PC-3 (cell line): ENCODE data around the gene PDCD2. TPM values are rescaled to one million over a fixed set of nuclear protein-coding genes. Genes with fewer than 3 reads are reported as not detected.

Experiments used
- ATAC-seq: fragments of 200-7000 bp; cut with Tn5 transposase; 2 replicates; pipeline ENCODE4 v1.9.1; 2020; ENCODE audit warnings: mild to moderate bottlenecking, moderate library complexity
- BruUV-seq: library from RNA; stranded (reverse); fragments of 400-500 nt; replicated peaks from 2 replicates; lab custom pipeline; 2021; lab: Mats Ljungman, UMichigan
- CTCF ChIA-PET: fragments of 300-600 bp; sonication (Branson Sonifier 250); formaldehyde crosslinking; loops from one replicate; lab custom pipeline; 2022; ENCODE audit warnings: antibody characterized with exemption; lab: Charles Lee
- POLR2A ChIA-PET: fragments of 300-600 bp; sonication (Branson Sonifier 250); formaldehyde crosslinking; loops from one replicate; lab custom pipeline; 2022; ENCODE audit warnings: antibody characterized with exemption; ENCODE audit not compliant: unreplicated experiment; lab: Charles Lee
- DNase-seq: peaks from one replicate; pipeline ENCODE4 v3.0.0-alpha.2; 2015
- H2AFZ ChIP-seq: fragments of 300-600 bp; sonication (generic); 2 replicates; pipeline ENCODE4 v1.6.0; 2016; ENCODE audit warnings: antibody characterized with exemption, low read length
- H3F3A ChIP-seq: fragments of 300-600 bp; sonication (generic); one replicate; pipeline ENCODE4 v1.6.0; 2017; ENCODE audit warnings: antibody characterized with exemption, low read length, control low read depth, mild to moderate bottlenecking; ENCODE audit not compliant: unreplicated experiment
- H3K27ac ChIP-seq: fragments of 300-600 bp; sonication (generic); 2 replicates; pipeline ENCODE4 v1.5.1; 2016; ENCODE audit warnings: mild to moderate bottlenecking, low read length
- H3K27me3 ChIP-seq: fragments of 300-600 bp; sonication (generic); 2 replicates; pipeline ENCODE4 v1.6.1; 2016; ENCODE audit warnings: low read length, mixed read lengths
- H3K36me3 ChIP-seq: fragments of 300-600 bp; sonication (generic); 2 replicates; pipeline ENCODE4 v1.6.1; 2016; ENCODE audit warnings: low read depth, mixed run types, low read length, mixed read lengths
- H3K4me1 ChIP-seq: fragments of 300-600 bp; sonication (generic); 2 replicates; pipeline ENCODE4 v1.5.1; 2016; ENCODE audit warnings: low read length; ENCODE audit not compliant: insufficient read depth
- H3K4me2 ChIP-seq: fragments of 300-600 bp; sonication (generic); 2 replicates; pipeline ENCODE4 v1.6.0; 2016; ENCODE audit warnings: low read length
- H3K4me3 ChIP-seq: fragments of 300-600 bp; sonication (generic); 2 replicates; pipeline ENCODE4 v1.5.1; 2016; ENCODE audit warnings: mild to moderate bottlenecking, low read length, mixed read lengths
- H3K79me2 ChIP-seq: fragments of 300-600 bp; sonication (generic); 2 replicates; pipeline ENCODE4 v1.6.1; 2017; ENCODE audit warnings: low read length, mixed read lengths
- H3K9ac ChIP-seq: fragments of 300-600 bp; sonication (generic); 2 replicates; pipeline ENCODE4 v1.6.0; 2016; ENCODE audit warnings: mild to moderate bottlenecking, low read length
- H3K9me2 ChIP-seq: fragments of 300-600 bp; sonication (generic); replicated peaks from 2 replicates; pipeline ENCODE4 v1.6.1; 2016; ENCODE audit warnings: mixed run types, low read length, mixed read lengths
- H3K9me3 ChIP-seq: fragments of 300-600 bp; sonication (generic); 2 replicates; pipeline ENCODE4 v1.6.1; 2016; ENCODE audit warnings: low read length, mixed read lengths
- H4K20me1 ChIP-seq: fragments of 300-600 bp; sonication (generic); 2 replicates; pipeline ENCODE4 v1.6.1; 2016; ENCODE audit warnings: low read length, mixed read lengths
- CTCF ChIP-seq: fragments of 300-600 bp; sonication (generic); conservative IDR thresholded peaks from 2 replicates; pipeline ENCODE4 v1.5.1; 2017; ENCODE audit warnings: antibody characterized with exemption, low read depth, mild to moderate bottlenecking, low read length
- EZH2 ChIP-seq: fragments of 300-600 bp; sonication (generic); IDR thresholded peaks from one replicate; pipeline ENCODE4 v1.6.1; 2017; ENCODE audit warnings: antibody characterized with exemption, mild to moderate bottlenecking, low read length; ENCODE audit not compliant: unreplicated experiment
- EZH2phosphoT487 ChIP-seq: fragments of 300-600 bp; sonication (generic); IDR thresholded peaks from 2 replicates; pipeline ENCODE4 v1.6.1; 2018; ENCODE audit warnings: mild to moderate bottlenecking, antibody characterized with exemption, low read length, borderline replicate concordance
- intact Hi-C: fragments of 100-400 bp; cut with micrococcal nuclease; formaldehyde crosslinking; loops from 2 replicates; pipeline ENCODE4 v1.9.0; 2023
- total RNA-seq: library from RNA; depleted of rRNA; stranded (reverse); fragments of >200 nt; gene quantifications from 2 replicates; pipeline ENCODE4 v1.2.3, GENCODE V29; 2014

The PDCD2 gene
- total RNA-seq, 1 experiment from 2014 or later = 95.4 TPM

GRCh38 chr6:170572704-170573466 is 11.6 kb downstream of the PDCD2 start:
- Histone ChIP-seq H3K27me3 (no peaks in the 10 kb centered on the region), H3K4me3 (no peak overlapping the region), H2AFZ (no peak overlapping the region), H3F3A (no peaks in the 10 kb centered on the region), H3K9ac (no peak overlapping the region), H4K20me1 (no peaks in the 10 kb centered on the region), H3K4me1 (no peaks in the 10 kb centered on the region), H3K79me2 (no peaks in the 10 kb centered on the region), H3K9me3 (no peaks in the 10 kb centered on the region), H3K9me2 (no peaks in the 10 kb centered on the region), H3K27ac (no peak overlapping the region), H3K36me3 (peaks cover 18% of the 10 kb centered on the region; the same call in 1 of the 2 replicates), H3K4me2 (no peak overlapping the region)
- ChIA-PET CTCF (no interaction called here), POLR2A (no interaction called here)
- intact Hi-C loops = no loop called here
- no peak for DNase-seq
- no TSS peak for BruUV-seq
- ATAC-seq = no peak
- TF ChIP-seq CTCF = no peak

- Histone ChIP-seq H3K27ac (no peak overlapping the region), H3K36me3 (peaks cover 28% of the 10 kb centered on the region), H3K4me3 (no peak overlapping the region), H3K27me3 (no peaks in the 10 kb centered on the region), H3F3A (no peaks in the 10 kb centered on the region), H4K20me1 (no peaks in the 10 kb centered on the region), H3K4me1 (no peaks in the 10 kb centered on the region), H3K9me3 (no peaks in the 10 kb centered on the region), H3K79me2 (no peaks in the 10 kb centered on the region), H3K9me2 (no peaks in the 10 kb centered on the region), H3K4me2 (no peak overlapping the region), H2AFZ (no peak overlapping the region), H3K9ac (no peak overlapping the region)
- CTCF ChIA-PET = no interaction called here
- no peak for DNase-seq
- ATAC-seq = no peak
- POLR2A ChIA-PET = no interaction called here
- TF ChIP-seq EZH2phosphoT487 (no peak), CTCF (no peak), EZH2 (no peak)
- BruUV-seq = no TSS peak
- intact Hi-C loops = no loop called here
These were observed 19.4 kb downstream of the PDCD2 start for GRCh38 chr6:170564936-170565530.

GRCh38 chr6:170561555-170561954 is 22.9 kb downstream of the PDCD2 start:
- ChIA-PET POLR2A (no interaction called here), CTCF (no interaction called here)
- TF ChIP-seq EZH2phosphoT487 = no peak
- TF ChIP-seq CTCF = no peak
- TF ChIP-seq EZH2 = no peak
- Histone ChIP-seq H3K9me3 (no peaks in the 10 kb centered on the region), H3K36me3 (peaks cover 19% of the 10 kb centered on the region), H2AFZ (no peak overlapping the region), H3K4me1 (no peaks in the 10 kb centered on the region), H3K4me2 (no peak overlapping the region), H3K9ac (no peak overlapping the region), H3K79me2 (peaks cover 20% of the 10 kb centered on the region), H3K27me3 (no peaks in the 10 kb centered on the region), H3K4me3 (no peak overlapping the region), H4K20me1 (no peaks in the 10 kb centered on the region), H3F3A (no peaks in the 10 kb centered on the region), H3K27ac (no peak overlapping the region), H3K9me2 (no peaks in the 10 kb centered on the region)
- intact Hi-C loops = no loop called here
- BruUV-seq = no TSS peak
- no peak for DNase-seq
- ATAC-seq = no peak
